ENCODE measurements around the gene ATP5F1A.

ATP5F1A gene

GRCh38 chr18:46079336-46079735 lies 18.8 kb downstream of the ATP5F1A start:
- no peak for DNase-seq

- peak; percentile 49 for DNase-seq
Measured at GRCh38 chr18:46073474-46074331, 24.4 kb downstream of the ATP5F1A start.

DNA sequence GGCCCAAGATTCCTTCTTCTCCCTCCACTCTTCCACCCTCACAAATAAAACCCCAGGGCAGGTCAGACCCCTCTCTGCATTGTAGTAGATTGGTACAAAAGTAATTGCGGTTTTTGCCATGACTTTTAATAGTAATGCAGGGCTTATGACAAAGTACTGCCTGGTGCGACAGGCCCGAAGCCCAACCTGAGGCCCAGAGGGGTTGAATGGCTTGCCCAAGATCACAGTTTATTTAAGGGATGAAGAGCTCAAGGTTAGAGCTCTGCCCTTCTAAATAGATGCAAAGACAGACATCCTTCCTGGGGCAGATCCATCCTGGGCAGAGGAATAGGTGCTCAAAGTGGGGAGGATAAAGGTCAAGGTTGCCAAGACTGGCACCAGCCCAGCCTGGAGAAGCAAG lies 25.1 kb downstream of the ATP5F1A start:
- DNase-seq, result no peak

- no peak for DNase-seq
Measured at GRCh38 chr18:46072376-46072867, 25.7 kb downstream of the ATP5F1A start.

- peak; percentile 82 for DNase-seq
Measured at GRCh38 chr18:46071653-46072375, 26.3 kb downstream of the ATP5F1A start, which contains the start of gene PSTPIP2. PSTPIP2 (minus strand) TSS chr18:46072260; CDS start chr18:46072188, 72 bp downstream.

DNA sequence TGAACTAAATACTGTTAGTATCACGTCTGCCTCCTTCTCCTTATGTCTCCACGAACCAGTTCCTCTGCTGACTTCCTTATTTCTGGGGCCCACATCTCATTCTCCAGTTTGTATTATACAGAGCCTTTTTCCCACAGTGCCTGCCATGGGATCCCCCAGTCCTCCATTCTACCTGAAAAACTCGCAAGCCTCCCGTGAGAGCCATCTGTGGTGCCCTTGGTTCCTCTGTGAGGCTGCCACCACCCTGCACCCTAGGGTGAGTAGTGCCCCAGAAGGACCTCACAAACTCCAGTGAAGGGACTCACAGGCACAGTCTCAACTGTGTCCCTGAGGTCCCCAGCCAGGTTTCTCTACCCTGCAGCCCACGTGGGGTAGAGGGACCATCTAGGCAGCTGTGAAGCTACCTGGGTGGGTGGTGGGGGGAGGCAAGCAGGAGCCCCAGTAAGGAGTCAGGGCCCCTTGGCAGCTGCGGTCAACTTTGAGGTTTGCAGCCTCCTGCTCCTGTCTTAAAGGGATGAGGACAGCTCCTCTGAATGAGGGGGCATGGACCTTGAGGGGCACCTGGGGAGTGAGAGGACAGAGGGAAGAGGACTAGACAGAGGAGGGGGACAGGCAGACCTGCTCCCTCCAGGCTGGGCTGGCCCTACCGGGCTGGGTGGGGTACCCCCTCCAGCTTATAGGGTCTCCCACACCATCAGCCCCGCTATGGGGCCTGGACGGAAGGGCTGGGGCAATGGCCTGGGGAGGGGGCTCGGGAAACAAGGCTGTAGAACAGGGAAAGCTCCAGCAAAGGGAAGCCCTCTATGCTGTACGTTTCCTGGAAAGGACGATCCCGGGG lies 27.1 kb downstream of the ATP5F1A start:
- no peak for DNase-seq

DNA sequence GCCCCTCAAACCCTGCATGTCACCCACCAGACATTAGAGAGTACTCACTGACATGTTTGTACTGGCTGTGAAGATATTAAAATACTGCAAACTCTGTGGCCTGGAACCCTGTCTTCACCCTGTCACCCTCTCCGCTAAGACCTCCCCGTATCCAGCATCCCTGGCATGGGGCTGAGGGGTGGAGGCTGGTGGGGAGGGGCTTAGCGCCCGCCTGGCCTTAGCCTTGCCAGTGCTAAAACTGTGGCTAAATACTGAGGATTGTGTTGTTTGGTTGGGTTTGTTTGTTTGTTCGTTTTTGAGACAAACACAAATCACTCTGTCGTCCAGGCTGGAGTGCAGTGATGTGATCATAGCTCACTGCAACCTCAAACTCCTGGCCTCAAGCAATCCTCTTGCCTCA lies 27.9 kb downstream of the ATP5F1A start:
- DNase-seq, result no peak

DNA sequence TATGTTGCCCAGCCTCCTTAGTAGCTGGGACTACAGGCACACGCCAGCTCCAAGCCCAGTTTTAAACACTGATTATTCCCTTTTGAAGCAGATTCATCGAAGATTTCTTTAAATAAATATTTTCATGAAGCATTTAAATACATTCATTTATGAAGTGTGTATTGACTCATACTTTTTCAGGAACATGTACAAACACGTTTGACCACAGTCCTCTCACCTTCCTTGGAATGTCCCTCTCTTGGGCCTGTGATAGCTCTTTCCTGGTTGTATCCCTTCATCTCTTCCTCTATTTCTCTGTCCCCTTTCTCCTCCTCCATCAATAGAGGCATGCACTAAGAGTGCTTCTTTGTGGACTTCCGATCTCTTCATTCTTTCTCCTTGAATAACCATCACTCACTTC lies 28.6 kb downstream of the ATP5F1A start:
- DNase-seq, result no peak

- no peak for DNase-seq
Measured at GRCh38 chr18:46068763-46069162, 29.3 kb downstream of the ATP5F1A start.

- DNase-seq, result no peak
Measured at GRCh38 chr18:46067438-46068007, 30.6 kb downstream of the ATP5F1A start.

- DNase-seq, result no peak
Measured at GRCh38 chr18:46062781-46063180, 35.3 kb downstream of the ATP5F1A start.

- DNase-seq, result no peak
Measured at GRCh38 chr18:46061796-46062195, 36.3 kb downstream of the ATP5F1A start.

GRCh38 chr18:46061387-46061786 lies 36.7 kb downstream of the ATP5F1A start:
- no peak for DNase-seq

GRCh38 chr18:46060359-46060841 lies 37.7 kb downstream of the ATP5F1A start:
- DNase-seq, result no peak

- DNase-seq, result no peak
Measured at GRCh38 chr18:46055838-46056230, 42.3 kb downstream of the ATP5F1A start.

DNA sequence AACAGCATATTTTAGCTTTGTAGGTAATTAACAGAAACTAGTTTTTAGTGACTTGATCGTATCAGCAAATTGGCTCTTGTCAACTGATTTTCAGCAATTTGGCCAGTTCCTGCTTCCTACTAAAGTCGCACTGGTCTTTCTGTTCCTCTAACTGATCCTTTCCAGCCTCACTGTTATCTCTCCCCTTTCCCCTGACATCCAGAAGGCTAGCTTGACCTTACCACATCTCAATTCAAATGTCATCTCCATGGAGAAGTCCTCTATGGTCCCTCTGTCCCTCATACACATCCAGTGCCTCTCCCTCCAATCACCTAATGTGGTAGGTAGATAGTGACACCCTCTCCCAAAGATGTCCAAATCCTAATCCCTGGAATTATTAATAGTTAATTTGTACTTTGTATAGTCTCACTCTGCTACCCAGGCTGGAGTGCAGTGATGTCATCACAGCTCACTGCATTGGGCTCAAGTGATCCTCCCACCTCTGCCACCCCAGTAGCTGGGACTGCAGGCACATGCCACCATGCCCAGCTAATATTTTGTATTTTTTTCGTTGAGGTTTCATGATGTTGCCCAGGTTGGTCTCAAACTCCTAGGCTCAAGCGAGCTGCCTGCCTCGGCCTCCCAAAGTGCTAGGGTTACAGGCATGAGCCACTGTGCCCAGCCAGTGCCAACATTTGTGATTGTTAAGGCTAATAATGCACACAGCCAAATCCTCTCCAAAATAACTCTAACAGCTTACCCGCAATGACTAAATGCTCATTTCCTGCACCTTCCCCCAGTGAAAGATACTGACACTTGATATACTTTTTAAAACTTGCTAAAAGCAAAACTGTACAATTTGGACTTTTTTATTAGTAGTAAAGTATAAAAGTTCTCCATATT lies 42.9 kb downstream of the ATP5F1A start:
- no peak for DNase-seq

GRCh38 chr18:46053368-46054095 lies 44.6 kb downstream of the ATP5F1A start:
- DNase-seq, result no peak

GRCh38 chr18:46051731-46052461 lies 46.2 kb downstream of the ATP5F1A start:
- peak; percentile 42 for DNase-seq

GRCh38 chr18:46050268-46050667 lies 47.8 kb downstream of the ATP5F1A start:
- DNase-seq, result no peak
